LNCaP clone FGC (cell line): ENCODE results near the gene TNIP3.
"Not testable (repeated sequence)": the region's sequence is repeated elsewhere in the genome, so short reads cannot be mapped to it uniquely, and the experiment has no call there.

ENCODE experiments used
- DNase-seq: peaks from one replicate; pipeline ENCODE4 v3.0.0-alpha.2; 2011; ENCODE audit warnings: low read depth
- H3K4me3 ChIP-seq: 2 replicates; pipeline ENCODE4 v1.5.1; 2011; ENCODE audit warnings: mild to moderate bottlenecking, low read depth, low read length, control low read depth
- CTCF ChIP-seq: IDR thresholded peaks from 2 replicates; pipeline ENCODE4 v1.5.1; 2012; ENCODE audit warnings: mild to moderate bottlenecking; ENCODE audit not compliant: control insufficient read depth, insufficient read depth; ENCODE audit errors: extremely low read depth

The TNIP3 gene, protein sequence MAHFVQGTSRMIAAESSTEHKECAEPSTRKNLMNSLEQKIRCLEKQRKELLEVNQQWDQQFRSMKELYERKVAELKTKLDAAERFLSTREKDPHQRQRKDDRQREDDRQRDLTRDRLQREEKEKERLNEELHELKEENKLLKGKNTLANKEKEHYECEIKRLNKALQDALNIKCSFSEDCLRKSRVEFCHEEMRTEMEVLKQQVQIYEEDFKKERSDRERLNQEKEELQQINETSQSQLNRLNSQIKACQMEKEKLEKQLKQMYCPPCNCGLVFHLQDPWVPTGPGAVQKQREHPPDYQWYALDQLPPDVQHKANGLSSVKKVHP

GRCh38 chr4:121164291-121164690 lies at the start of gene TNIP3:
Gene TNIP3, minus strand, starts transcription at chr4:121164321. Its CDS starts 196 bp downstream, at chr4:121164125.
- no peak within 1 kb of the TSS for H3K4me3 ChIP-seq
- TF ChIP-seq CTCF = no peak
- DNase-seq = no peak

DNA sequence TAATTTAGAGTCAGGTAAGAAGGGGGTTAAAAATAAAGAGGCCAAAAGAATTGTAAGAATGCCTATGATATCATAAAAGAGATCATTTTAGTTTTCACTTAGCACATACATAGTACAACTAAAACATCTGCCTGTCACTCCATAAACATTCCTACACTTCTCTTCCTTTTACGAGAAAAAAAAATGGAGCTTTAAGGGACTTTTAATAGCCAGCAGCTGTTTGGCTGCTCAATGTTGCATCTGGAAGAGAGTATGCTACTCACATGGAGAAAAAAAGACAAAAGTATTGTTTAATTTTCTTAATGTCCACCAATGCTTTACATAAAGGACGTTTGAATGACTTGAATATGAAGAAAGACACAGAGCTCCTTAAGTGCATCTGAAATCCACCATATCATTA lies 48.7 kb upstream of the TNIP3 start:
- no peak for DNase-seq

GRCh38 chr4:121209171-121209570 lies 45.0 kb upstream of the TNIP3 start:
- H3K4me3 ChIP-seq = no peak overlapping the region
- TF ChIP-seq CTCF = no peak
- no peak for DNase-seq

More for the DNA sequence above, 48.7 kb upstream of the TNIP3 start:
- no peak overlapping the region for H3K4me3 ChIP-seq
- TF ChIP-seq CTCF = no peak

GRCh38 chr4:121208244-121209007 lies 44.3 kb upstream of the TNIP3 start:
- DNase-seq = no peak
- no peak overlapping the region for H3K4me3 ChIP-seq
- TF ChIP-seq CTCF = no peak

DNA sequence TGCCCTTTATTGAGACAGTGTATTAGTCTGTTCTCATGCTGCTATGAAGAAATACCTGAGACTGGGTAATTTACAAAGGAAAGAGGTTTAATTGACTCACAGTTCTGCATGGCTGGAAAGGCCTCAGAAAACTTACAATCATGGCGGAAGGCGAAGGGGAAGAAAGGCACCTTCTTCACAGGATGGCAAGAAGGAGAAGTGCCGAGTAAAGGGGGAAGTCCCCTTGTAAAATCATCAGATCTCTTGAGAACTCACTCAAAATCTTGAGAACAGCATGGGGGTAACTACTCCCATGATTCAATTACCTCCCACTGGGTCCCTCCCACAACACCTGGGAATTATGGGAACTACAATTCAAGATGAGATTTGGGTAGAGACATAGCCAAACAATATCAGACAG lies 41.7 kb upstream of the TNIP3 start:
- not testable (repeated sequence) for H3K4me3 ChIP-seq, DNase-seq

DNA sequence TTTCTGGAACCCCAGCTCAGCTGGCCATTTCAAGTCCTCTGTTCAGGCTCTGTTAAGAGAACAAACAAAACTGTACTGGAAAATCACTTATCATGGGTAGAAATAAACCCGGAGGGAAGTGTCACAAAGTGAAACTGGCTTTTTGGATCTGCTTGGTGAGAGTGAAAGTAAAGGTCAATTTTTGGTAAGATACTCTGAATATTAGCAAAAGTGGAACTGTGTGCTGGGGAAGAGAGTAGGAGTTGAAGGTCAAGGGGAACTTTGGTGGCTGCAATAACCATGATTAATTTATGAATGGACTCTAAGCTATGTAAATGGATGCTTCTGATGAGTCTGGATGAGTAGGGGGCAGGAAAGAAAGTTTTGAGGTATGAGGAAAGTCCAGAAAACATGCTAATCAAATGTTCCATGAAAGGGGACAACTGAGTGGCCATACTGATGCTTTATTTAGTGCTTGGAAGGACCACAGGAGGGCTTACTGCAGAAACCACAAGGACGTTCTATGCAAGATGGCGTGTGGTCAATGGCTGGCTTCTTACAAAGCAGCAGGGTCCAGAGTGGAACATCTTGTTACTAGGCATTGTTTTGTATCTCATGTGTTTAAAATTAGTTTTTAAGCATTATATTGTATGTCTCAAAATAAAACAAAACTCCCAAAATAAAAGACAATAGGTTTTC lies 36.8 kb upstream of the TNIP3 start:
- no peak overlapping the region for H3K4me3 ChIP-seq

More for the DNA sequence above, 36.8 kb upstream of the TNIP3 start:
- TF ChIP-seq CTCF = no peak
- no peak for DNase-seq
